HepG2 (cell line): ENCODE results near the gene NLRP12. TPM values are rescaled to one million over a fixed set of nuclear protein-coding genes. Genes with fewer than 3 reads are reported as not detected.

Experiments
- ATAC-seq: fragments of 200-7000 bp; cut with Tn5 transposase; 3 replicates; pipeline ENCODE4 v1.9.1; 2020; ENCODE audit warnings: mild to moderate bottlenecking, moderate library complexity
- BruUV-seq: library from RNA; stranded (reverse); fragments of 400-500 nt; replicated peaks from 2 replicates; lab custom pipeline; 2021; lab: Mats Ljungman, UMichigan
- CTCF ChIA-PET: fragments of 300-600 bp; formaldehyde crosslinking; extraction: SDS; loops from one replicate; lab custom pipeline; 2021; ENCODE audit warnings: low total read pairs, inconsistent platforms, low intra/inter-chr PET ratio; lab: Yijun Ruan, JAX
- POLR2A ChIA-PET: fragments of 350-600 bp; sonication (Branson Sonifier 250); formaldehyde crosslinking; loops from one replicate; lab custom pipeline; 2020; ENCODE audit warnings: antibody characterized with exemption, inconsistent platforms; lab: Yijun Ruan, JAX
- DNase-seq: peaks from one replicate; pipeline ENCODE4 v3.0.0-alpha.2; 2015; ENCODE audit warnings: low spot score
- FAIRE-seq: peaks from 3 replicates; lab custom pipeline; 2011; peaks lifted over from hg19 to GRCh38; lab: Jason Lieb, UNC
- H2AFZ ChIP-seq: one replicate; pipeline ENCODE4 v1.6.1; 2011; ENCODE audit warnings: low read length, inconsistent platforms
- H3K27ac ChIP-seq: fragments of 300-600 bp; 3 replicates; pipeline ENCODE4 v1.8.0; 2011; ENCODE audit warnings: mixed run types, mild to moderate bottlenecking, mixed read lengths, low read length, inconsistent platforms; ENCODE audit not compliant: insufficient read depth; ENCODE audit errors: extremely low read length
- H3K27me3 ChIP-seq, 2 experiments: fragments of 200-600 bp in 1 of 2; 2 replicates in 1 of 2; 3 replicates in 1 of 2; pipeline versions ENCODE4 v1.6.0 to v1.8.0; 2011; ENCODE audit warnings: low read length in 2 of 2, mild to moderate bottlenecking in 2 of 2, moderate library complexity in 2 of 2, inconsistent platforms in 1 of 2; ENCODE audit not compliant: insufficient read depth in 2 of 2, control insufficient read depth in 1 of 2
- H3K36me3 ChIP-seq, 2 experiments: fragments of 200-600 bp in 1 of 2; replicated peaks in 1 of 2; 2 replicates in 1 of 2; 3 replicates in 1 of 2; pipeline versions ENCODE4 v1.5.1 to v1.8.0; 2011; ENCODE audit warnings: low read length in 2 of 2, inconsistent platforms in 1 of 2; ENCODE audit not compliant: insufficient read depth in 2 of 2, control insufficient read depth in 1 of 2
- H3K4me1 ChIP-seq: 2 replicates; pipeline ENCODE4 v1.5.1; 2012; ENCODE audit warnings: low read length, inconsistent platforms; ENCODE audit not compliant: insufficient read depth
- H3K4me2 ChIP-seq: 2 replicates; pipeline ENCODE4 v1.6.0; 2011; ENCODE audit warnings: low read depth, low read length, inconsistent platforms
- H3K4me3 ChIP-seq, 3 experiments: fragments of 200-600 bp in 1 of 3; sonication (generic), shearing (Covaris generic) in 1 of 3; replicated peaks in 1 of 3; 2 replicates each; pipeline ENCODE4 v1.5.1; 2011 to 2016; ENCODE audit warnings: low read length in 3 of 3, inconsistent platforms in 2 of 3, low read depth in 2 of 3, mild to moderate bottlenecking in 2 of 3, control low read depth in 1 of 3, mixed read lengths in 1 of 3; ENCODE audit not compliant: insufficient read depth in 1 of 3
- H3K79me2 ChIP-seq: one replicate; pipeline ENCODE4 v1.6.1; 2011; ENCODE audit warnings: low read length, inconsistent platforms; ENCODE audit not compliant: insufficient read depth
- H3K9ac ChIP-seq: 2 replicates; pipeline ENCODE4 v1.6.0; 2011; ENCODE audit warnings: mild to moderate bottlenecking, low read depth, low read length, inconsistent platforms; ENCODE audit not compliant: insufficient read depth
- H3K9me3 ChIP-seq: 2 replicates; pipeline ENCODE4 v1.5.1; 2012; ENCODE audit warnings: mild to moderate bottlenecking, low read length
- H4K20me1 ChIP-seq: 2 replicates; pipeline ENCODE4 v1.6.0; 2011; ENCODE audit warnings: inconsistent platforms, mild to moderate bottlenecking, low read length, moderate library complexity; ENCODE audit not compliant: insufficient read depth
- ADNP ChIP-seq: sonication (generic); formaldehyde crosslinking; IDR thresholded peaks from 2 replicates; pipeline ENCODE4 v1.4.0; 2020; ENCODE audit warnings: missing genetic modification reagents
- CBX1 ChIP-seq: IDR thresholded peaks from one replicate; pipeline ENCODE4 v1.6.1; 2016; ENCODE audit warnings: antibody characterized with exemption, low read depth
- FOXA1 ChIP-seq, 2 experiments: fragments of 450-650 bp in 1 of 2; sonication (generic) in 1 of 2; formaldehyde crosslinking in 1 of 2; IDR thresholded peaks; 2 replicates each; pipeline versions ENCODE4 v1.4.0 to v1.6.1; 2016 to 2020; ENCODE audit warnings: missing genetic modification reagents in 1 of 2
- KDM3A ChIP-seq: IDR thresholded peaks from 2 replicates; pipeline ENCODE4 v1.6.1; 2018; ENCODE audit warnings: low read depth, missing compliant biosample characterization
- MAZ ChIP-seq, 2 experiments: sonication (generic) in 1 of 2; formaldehyde crosslinking in 1 of 2; IDR thresholded peaks; 2 replicates each; pipeline versions ENCODE4 v1.5.0 to v1.6.1; 2012 to 2020; ENCODE audit warnings: low read depth in 2 of 2, mild to moderate bottlenecking in 2 of 2, borderline replicate concordance in 1 of 2, improper control_type of control experiment in 1 of 2, low read length in 1 of 2, missing genetic modification reagents in 1 of 2, moderate library complexity in 1 of 2
- MBNL3 ChIP-seq: fragments of 250-450 bp; sonication (Bioruptor Pico); conservative IDR thresholded peaks from 2 replicates; pipeline ENCODE4 v1.8.0; 2022; ENCODE audit warnings: mild to moderate bottlenecking, inconsistent platforms
- MZF1 ChIP-seq: sonication (generic); formaldehyde crosslinking; IDR thresholded peaks from 2 replicates; pipeline ENCODE4 v1.8.1; 2023; ENCODE audit warnings: mild to moderate bottlenecking, missing genetic modification reagents, borderline replicate concordance
- NFKB2 ChIP-seq: sonication (generic); formaldehyde crosslinking; IDR thresholded peaks from 2 replicates; pipeline ENCODE4 v1.4.0; 2020; ENCODE audit warnings: missing genetic modification reagents, borderline replicate concordance
- YY1 ChIP-seq: IDR thresholded peaks from 2 replicates; pipeline ENCODE4 v1.6.1; 2011; ENCODE audit warnings: low read length, low read depth, moderate library complexity, mild to moderate bottlenecking; ENCODE audit not compliant: insufficient read depth, insufficient replicate concordance
- ZEB1 ChIP-seq: IDR thresholded peaks from 2 replicates; pipeline ENCODE4 v1.6.1; 2012; ENCODE audit warnings: mild to moderate bottlenecking, low read depth, inconsistent platforms; ENCODE audit not compliant: insufficient replicate concordance
- ZKSCAN5 ChIP-seq: sonication (generic); formaldehyde crosslinking; IDR thresholded peaks from 2 replicates; pipeline ENCODE4 v1.5.1; 2020; ENCODE audit warnings: mild to moderate bottlenecking, missing genetic modification reagents
- ZNF121 ChIP-seq: sonication (generic); formaldehyde crosslinking; IDR thresholded peaks from 2 replicates; pipeline ENCODE4 v1.5.0; 2020; ENCODE audit warnings: mild to moderate bottlenecking, missing genetic modification reagents
- ZNF224 ChIP-seq: sonication (generic); formaldehyde crosslinking; IDR thresholded peaks from 2 replicates; pipeline ENCODE4 v1.5.0; 2020; ENCODE audit warnings: mild to moderate bottlenecking, missing genetic modification reagents
- ZNF30 ChIP-seq: sonication (generic); formaldehyde crosslinking; IDR thresholded peaks from 2 replicates; pipeline ENCODE4 v1.5.0; 2020; ENCODE audit warnings: mild to moderate bottlenecking, missing genetic modification reagents
- ZNF337 ChIP-seq: sonication (generic); formaldehyde crosslinking; IDR thresholded peaks from 2 replicates; pipeline ENCODE4 v1.5.1; 2020; ENCODE audit warnings: missing genetic modification reagents, low read depth, mild to moderate bottlenecking, borderline replicate concordance
- ZNF382 ChIP-seq: sonication (generic); formaldehyde crosslinking; IDR thresholded peaks from 2 replicates; pipeline ENCODE4 v1.5.0; 2020; ENCODE audit warnings: missing genetic modification reagents, mild to moderate bottlenecking, borderline replicate concordance
- ZNF543 ChIP-seq: sonication (generic); formaldehyde crosslinking; IDR thresholded peaks from 2 replicates; pipeline ENCODE4 v1.4.0; 2020; ENCODE audit warnings: mild to moderate bottlenecking, missing genetic modification reagents
- ZNF777 ChIP-seq: sonication (generic); formaldehyde crosslinking; IDR thresholded peaks from 2 replicates; pipeline ENCODE4 v1.4.0; 2020; ENCODE audit warnings: missing genetic modification reagents
- ZSCAN20 ChIP-seq: sonication (generic); formaldehyde crosslinking; IDR thresholded peaks from 2 replicates; pipeline ENCODE4 v1.4.0; 2020; ENCODE audit warnings: missing genetic modification reagents, mild to moderate bottlenecking, borderline replicate concordance
- WGBS: methylation state at CpG from one replicate; pipeline ENCODE4 v1.1.6; 2017; ENCODE audit warnings: low lambda C conversion rate; 5-methylcytosine and 5-hydroxymethylcytosine counted together
- in situ Hi-C: cut with HindIII; loops from 2 replicates; pipeline ENCODE4 v1.10.0; 2017; ENCODE audit warnings: low pct_unique_long_range_greater_than_20kb; ENCODE audit not compliant: extremely low pct_ligation_motif_present
- intact Hi-C: fragments of 100-400 bp; cut with micrococcal nuclease; formaldehyde crosslinking; loops from one replicate; pipeline ENCODE4 v1.10.0; 2022; ENCODE audit not compliant: unreplicated experiment
- polyA plus RNA-seq, 8 experiments: library from polyadenylated mRNA; depleted of rRNA in 3 of 8; stranded (reverse) in 7 of 8; unstranded in 1 of 8; fragments of >200 nt; fragmentation: Illumina TruSeq in 4 of 8; extraction: Trizol in 4 of 8; gene quantifications; 2 replicates each; pipeline versions ENCODE4 v1.2.1 to v1.2.3, GENCODE V29; 2011 to 2016; ENCODE audit warnings: low read depth in 4 of 8, missing spikeins in 1 of 8, mixed read lengths in 1 of 8; ENCODE audit not compliant: insufficient read depth in 1 of 8
- total RNA-seq, 5 experiments: library from RNA; depleted of rRNA; stranded (reverse); fragments of >200 nt; fragmentation: Illumina TruSeq; extraction: Trizol; gene quantifications; 2 replicates each; pipeline ENCODE4 v1.2.3, GENCODE V29; 2016; ENCODE audit warnings: low read depth in 1 of 5
- TF ChIP-seq, protein P1 (sequence below): IDR thresholded peaks from 2 replicates; pipeline ENCODE4 v1.6.1; 2012; ENCODE audit warnings: low read depth, low read length, improper control_type of control experiment
- TF ChIP-seq, protein P2 (sequence below): sonication (generic); formaldehyde crosslinking; IDR thresholded peaks from 2 replicates; pipeline ENCODE4 v1.9.0; 2021; ENCODE audit warnings: missing genetic modification reagents, borderline replicate concordance
- TF ChIP-seq, protein P3 (sequence below): sonication (generic); formaldehyde crosslinking; IDR thresholded peaks from 2 replicates; pipeline ENCODE4 v1.8.0; 2022; ENCODE audit warnings: mild to moderate bottlenecking, missing genetic modification reagents; ENCODE audit not compliant: insufficient replicate concordance

The NLRP12 gene
- total and polyA plus RNA-seq, 2 of the 13 experiments (the other 11 are each of a cell fraction or from before 2014, with no cell fraction given), result 0.15 to 0.20 TPM

DNA sequence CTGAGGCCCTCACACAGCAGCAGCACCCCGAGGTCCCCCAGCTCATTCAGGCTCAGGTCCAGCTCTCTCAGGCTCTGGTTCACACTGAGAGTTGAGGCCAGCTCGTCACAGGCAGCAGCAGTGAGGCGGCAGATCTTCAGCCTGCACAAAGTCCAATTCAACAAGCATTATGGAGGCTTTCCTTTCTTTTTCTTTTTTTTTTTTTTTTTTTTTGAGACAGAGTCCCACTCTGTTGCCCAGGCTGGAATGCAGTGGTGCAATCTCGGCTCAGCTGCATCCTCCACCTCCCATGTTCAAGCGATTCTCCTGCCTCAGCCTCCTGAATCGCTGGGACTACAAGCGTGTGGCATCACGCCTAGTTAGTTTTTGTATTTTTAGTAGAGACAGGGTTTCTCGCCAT lies 22.9 kb downstream of the NLRP12 start:
- DNase-seq (peak; percentile 66), ATAC-seq (peak; percentile 91), FAIRE-seq (peak; percentile 21)
- H3K27me3 ChIP-seq, result no peaks in the 10 kb centered on the region
- H2AFZ ChIP-seq, result no peak overlapping the region
- in situ Hi-C loops (loop anchor here (10.0 kb wide), 1 partner anchor 224 kb away; no protein-coding TSS in a partner anchor), intact Hi-C loops (no loop called here)
- H3K9me3 ChIP-seq, result no peaks in the 10 kb centered on the region
- peak overlapping the region; percentile 22; the same call in 1 of the 2 replicates for H3K4me2 ChIP-seq
- H3K36me3 ChIP-seq, result no peaks in the 10 kb centered on the region
- BruUV-seq, result no TSS peak
- ChIA-PET POLR2A (no interaction called here), CTCF (no interaction called here)
- no peak overlapping the region; the same call in 1 of the 2 replicates for H3K9ac ChIP-seq
- no peaks in the 10 kb centered on the region for H3K79me2 ChIP-seq
- H3K27ac ChIP-seq, result peak overlapping the region; percentile 26
- peaks cover 13% of the 10 kb centered on the region for H3K4me1 ChIP-seq
- no peak overlapping the region for H3K4me3 ChIP-seq
- H4K20me1 ChIP-seq, result no peaks in the 10 kb centered on the region
- 34% methylated on average over 9 of the region's 9 CpGs for WGBS
- TF ChIP-seq ZNF777 (no peak), ZKSCAN5 (no peak), YY1 (no peak), ZNF30 (CRISPR knock-in tag) (no peak), ZNF224 (CRISPR knock-in tag) (no peak), ZEB1 (no peak), KDM3A (no peak), NFKB2 (no peak), ZNF337 (CRISPR knock-in tag) (no peak), MZF1 (CRISPR knock-in tag) (no peak), ZNF382 (no peak), ADNP (no peak), CBX1 (no peak), MAZ (IDR thresholded peaks at IDR 0.05; ENCODE audit: borderline replicate concordance, low read depth, low read length) (no peak), MAZ (CRISPR knock-in tag; IDR thresholded peaks at IDR 0.05; ENCODE audit: low read depth) (no peak), ZNF543 (CRISPR knock-in tag) (no peak), ZSCAN20 (CRISPR knock-in tag) (no peak), MBNL3 (no peak), ZNF121 (CRISPR knock-in tag) (peak; percentile 92), FOXA1 (IDR thresholded peaks at IDR 0.05) (no peak), FOXA1 (CRISPR knock-in tag; IDR thresholded peaks at IDR 0.05) (no peak)
- TF ChIP-seq, protein P1, sequence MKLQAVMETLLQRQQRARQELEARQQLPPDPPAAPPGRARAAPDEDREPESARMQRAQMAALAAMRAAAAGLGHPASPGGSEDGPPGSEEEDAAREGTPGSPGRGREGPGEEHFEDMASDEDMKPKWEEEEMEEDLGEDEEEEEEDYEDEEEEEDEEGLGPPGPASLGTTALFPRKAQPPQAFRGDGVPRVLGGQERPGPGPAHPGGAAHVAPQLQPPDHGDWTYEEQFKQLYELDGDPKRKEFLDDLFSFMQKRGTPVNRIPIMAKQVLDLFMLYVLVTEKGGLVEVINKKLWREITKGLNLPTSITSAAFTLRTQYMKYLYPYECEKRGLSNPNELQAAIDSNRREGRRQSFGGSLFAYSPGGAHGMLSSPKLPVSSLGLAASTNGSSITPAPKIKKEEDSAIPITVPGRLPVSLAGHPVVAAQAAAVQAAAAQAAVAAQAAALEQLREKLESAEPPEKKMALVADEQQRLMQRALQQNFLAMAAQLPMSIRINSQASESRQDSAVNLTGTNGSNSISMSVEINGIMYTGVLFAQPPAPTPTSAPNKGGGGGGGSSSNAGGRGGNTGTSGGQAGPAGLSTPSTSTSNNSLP, result no peak
- TF ChIP-seq, protein P2, sequence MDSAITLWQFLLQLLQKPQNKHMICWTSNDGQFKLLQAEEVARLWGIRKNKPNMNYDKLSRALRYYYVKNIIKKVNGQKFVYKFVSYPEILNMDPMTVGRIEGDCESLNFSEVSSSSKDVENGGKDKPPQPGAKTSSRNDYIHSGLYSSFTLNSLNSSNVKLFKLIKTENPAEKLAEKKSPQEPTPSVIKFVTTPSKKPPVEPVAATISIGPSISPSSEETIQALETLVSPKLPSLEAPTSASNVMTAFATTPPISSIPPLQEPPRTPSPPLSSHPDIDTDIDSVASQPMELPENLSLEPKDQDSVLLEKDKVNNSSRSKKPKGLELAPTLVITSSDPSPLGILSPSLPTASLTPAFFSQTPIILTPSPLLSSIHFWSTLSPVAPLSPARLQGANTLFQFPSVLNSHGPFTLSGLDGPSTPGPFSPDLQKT (CRISPR knock-in tag), result no peak
- TF ChIP-seq, protein P3, sequence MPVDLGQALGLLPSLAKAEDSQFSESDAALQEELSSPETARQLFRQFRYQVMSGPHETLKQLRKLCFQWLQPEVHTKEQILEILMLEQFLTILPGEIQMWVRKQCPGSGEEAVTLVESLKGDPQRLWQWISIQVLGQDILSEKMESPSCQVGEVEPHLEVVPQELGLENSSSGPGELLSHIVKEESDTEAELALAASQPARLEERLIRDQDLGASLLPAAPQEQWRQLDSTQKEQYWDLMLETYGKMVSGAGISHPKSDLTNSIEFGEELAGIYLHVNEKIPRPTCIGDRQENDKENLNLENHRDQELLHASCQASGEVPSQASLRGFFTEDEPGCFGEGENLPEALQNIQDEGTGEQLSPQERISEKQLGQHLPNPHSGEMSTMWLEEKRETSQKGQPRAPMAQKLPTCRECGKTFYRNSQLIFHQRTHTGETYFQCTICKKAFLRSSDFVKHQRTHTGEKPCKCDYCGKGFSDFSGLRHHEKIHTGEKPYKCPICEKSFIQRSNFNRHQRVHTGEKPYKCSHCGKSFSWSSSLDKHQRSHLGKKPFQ (CRISPR knock-in tag), result no peak
